Fibroblast of skin of back (primary cell): ENCODE measurements around the gene MRPL10.

Experiments
- DNase-seq: peaks from one replicate; pipeline ENCODE4 v3.0.0-alpha.2; 2013

MRPL10 gene

GRCh38 chr17:47812146-47812920, 19.0 kb downstream of the MRPL10 start:
- no peak for DNase-seq

- DNase-seq: no peak
Measured at GRCh38 chr17:47811709-47812108, 19.6 kb downstream of the MRPL10 start.

GRCh38 chr17:47810901-47811635, 20.3 kb downstream of the MRPL10 start:
- no peak for DNase-seq

GRCh38 chr17:47810200-47810821, 21.0 kb downstream of the MRPL10 start:
- peak; percentile 86 for DNase-seq

- DNase-seq: no peak
Measured at GRCh38 chr17:47808830-47809480, 22.4 kb downstream of the MRPL10 start.

- no peak for DNase-seq
Measured at GRCh38 chr17:47808036-47808829, 23.1 kb downstream of the MRPL10 start.

GRCh38 chr17:47807421-47807820, 23.9 kb downstream of the MRPL10 start:
- no peak for DNase-seq

GRCh38 chr17:47806913-47807255, 24.5 kb downstream of the MRPL10 start:
- no peak for DNase-seq

GRCh38 chr17:47806026-47806912, 25.1 kb downstream of the MRPL10 start:
- DNase-seq: no peak

GRCh38 chr17:47804461-47804860, 26.9 kb downstream of the MRPL10 start:
- DNase-seq: no peak

- DNase-seq: no peak
Measured at GRCh38 chr17:47803751-47804150, 27.6 kb downstream of the MRPL10 start.

GRCh38 chr17:47803201-47803600, 28.1 kb downstream of the MRPL10 start:
- DNase-seq: no peak

GRCh38 chr17:47802341-47803022, 28.9 kb downstream of the MRPL10 start:
- DNase-seq: peak; percentile 27

GRCh38 chr17:47801906-47802305, 29.4 kb downstream of the MRPL10 start:
- no peak for DNase-seq

GRCh38 chr17:47801176-47801765, 30.1 kb downstream of the MRPL10 start:
- DNase-seq: no peak

GRCh38 chr17:47800686-47801085, 30.7 kb downstream of the MRPL10 start:
- no peak for DNase-seq

GRCh38 chr17:47797797-47798196, 33.5 kb downstream of the MRPL10 start:
- DNase-seq: peak; percentile 8

- DNase-seq: no peak
Measured at GRCh38 chr17:47792979-47793378, 38.4 kb downstream of the MRPL10 start.

- no peak for DNase-seq
Measured at GRCh38 chr17:47792457-47792856, 38.9 kb downstream of the MRPL10 start.

- no peak for DNase-seq
Measured at GRCh38 chr17:47791025-47791424, 40.3 kb downstream of the MRPL10 start.
